Effector CD8-positive, alpha-beta T cell (primary cell): Measurements from ENCODE around the gene M6PR.
"Not testable (repeated sequence)": the region's sequence is repeated elsewhere in the genome, so short reads cannot be mapped to it uniquely, and the experiment has no call there.

Experiments used
- DNase-seq: peaks from one replicate; lab custom pipeline; 2025; lab: John Stamatoyannopoulos, UW

The M6PR gene

GRCh38 chr12:8912914-8913313 lies 36.5 kb downstream of the M6PR start:
- no peak for DNase-seq

- DNase-seq: no peak
These were observed 37.7 kb downstream of the M6PR start for GRCh38 chr12:8911606-8912268.

DNA sequence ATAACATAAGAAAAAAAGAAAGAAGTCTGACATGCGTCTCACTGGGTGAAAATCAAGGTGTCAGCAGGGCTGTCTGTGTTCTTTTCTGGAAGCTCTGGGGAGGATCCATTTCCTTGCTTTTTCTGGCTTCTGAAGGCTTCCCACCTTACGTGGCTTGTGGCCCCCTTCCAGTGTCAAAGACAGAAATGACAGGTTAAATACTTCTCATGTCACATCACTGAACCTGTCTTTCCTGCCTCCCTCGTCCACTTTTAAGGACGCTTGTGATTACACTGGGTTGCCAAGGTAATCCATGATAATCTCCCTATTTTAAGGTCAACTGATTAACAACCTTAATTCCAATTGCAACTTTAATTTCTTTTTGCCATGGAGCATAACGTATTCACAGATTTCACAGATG lies 39.7 kb downstream of the M6PR start:
- no peak for DNase-seq

DNA sequence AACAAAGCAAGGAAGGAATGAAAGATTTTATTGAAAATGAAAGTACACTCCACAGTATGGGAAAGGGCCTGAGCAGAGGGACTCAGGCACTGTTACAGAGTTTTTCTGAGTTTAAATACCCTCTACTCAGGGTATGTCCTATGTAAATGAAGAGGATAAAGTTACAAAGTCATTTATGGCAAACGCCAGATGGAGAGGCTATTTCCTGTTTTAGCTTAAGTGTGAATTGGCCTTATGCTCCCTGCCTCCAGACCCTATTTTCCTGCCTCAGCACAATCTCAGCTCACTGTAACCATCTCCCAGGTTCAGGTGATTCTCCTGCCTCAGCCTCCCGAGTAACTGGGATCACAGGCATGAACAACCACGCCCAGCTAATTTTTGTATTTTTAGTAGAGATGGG lies 41.9 kb downstream of the M6PR start:
- no peak for DNase-seq

DNA sequence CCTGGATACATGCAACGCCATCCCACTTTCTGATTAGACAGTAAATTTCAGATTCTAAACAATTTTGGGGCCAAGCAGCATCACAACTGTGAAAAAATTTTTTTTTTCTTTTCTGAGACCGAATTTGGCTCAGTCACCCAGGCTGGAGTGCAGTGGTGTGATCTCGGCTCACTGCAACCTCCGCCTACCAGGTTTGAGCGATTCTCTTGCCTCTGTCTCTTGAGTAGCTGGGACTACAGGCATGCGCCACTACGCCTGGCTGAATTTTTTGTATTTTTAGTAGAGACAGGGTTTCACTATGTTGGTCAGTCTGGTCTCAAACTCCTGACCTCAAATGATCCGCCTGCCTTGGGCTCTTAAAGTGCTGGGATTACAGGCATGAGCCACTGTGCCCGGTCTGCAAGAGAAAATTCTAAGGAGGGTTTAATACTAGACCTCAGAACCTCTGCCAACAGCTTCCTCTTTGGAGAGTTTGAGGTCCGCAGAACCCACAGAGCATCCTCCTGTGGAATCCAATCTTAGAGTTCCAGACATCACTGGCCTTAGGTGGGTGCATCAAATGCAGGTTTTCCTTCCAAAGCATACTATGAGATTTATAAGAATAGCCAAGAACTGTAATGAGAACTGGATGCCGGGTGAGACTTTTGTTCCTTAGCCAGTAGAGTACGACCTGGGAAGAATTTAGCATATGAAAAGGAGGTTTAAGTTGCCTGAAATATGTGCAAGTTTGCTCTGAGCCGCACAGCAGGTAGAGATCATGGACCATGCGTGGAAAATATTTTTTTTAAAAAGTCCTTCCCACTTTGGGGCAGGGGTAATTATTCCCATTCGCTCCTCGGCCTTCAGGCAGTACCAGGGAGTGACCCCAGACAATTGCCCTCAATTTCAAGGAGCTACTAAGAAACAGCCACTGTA lies 42.9 kb downstream of the M6PR start:
- DNase-seq: no peak

DNA sequence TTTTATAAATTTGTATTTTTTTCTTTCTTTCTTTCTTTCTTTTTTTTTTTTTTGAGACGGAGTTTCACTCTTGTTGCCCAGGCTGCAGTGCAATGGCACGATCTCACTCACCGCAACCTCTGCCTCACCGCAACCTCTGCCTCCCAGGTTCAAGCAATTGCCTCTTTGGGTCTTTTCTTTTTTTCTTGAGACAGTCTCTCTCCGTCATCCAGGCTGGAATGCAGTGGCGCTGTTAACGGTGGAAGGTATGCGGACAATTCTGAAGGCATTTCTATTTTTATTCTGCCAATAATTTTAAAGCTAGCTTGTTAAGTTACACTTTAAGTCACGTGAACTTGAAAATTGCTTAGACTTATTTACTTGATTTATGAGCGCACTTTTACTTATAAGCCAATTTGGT lies 43.9 kb downstream of the M6PR start:
- DNase-seq: no peak

DNA sequence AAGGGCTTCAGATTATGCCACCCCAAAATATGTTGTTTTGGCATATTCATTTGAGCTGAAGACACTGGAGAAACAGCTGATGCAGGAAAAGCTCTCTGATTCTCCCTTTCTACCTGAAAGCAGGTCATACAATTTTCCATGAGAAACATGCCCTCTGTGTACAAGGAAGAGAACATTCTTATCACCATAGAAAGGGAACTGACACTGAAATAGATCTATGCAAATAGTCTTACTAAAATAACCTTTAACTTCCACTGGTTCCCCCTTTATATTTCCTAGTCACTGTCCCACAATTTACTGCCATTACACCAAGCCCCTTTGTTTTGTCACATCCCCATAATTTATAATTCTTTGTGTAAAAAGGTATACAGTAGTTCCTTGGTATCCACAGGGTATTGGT lies 44.8 kb downstream of the M6PR start:
- DNase-seq: no peak

- DNase-seq: no peak
These were observed 45.8 kb downstream of the M6PR start for GRCh38 chr12:8903646-8904045.

DNA sequence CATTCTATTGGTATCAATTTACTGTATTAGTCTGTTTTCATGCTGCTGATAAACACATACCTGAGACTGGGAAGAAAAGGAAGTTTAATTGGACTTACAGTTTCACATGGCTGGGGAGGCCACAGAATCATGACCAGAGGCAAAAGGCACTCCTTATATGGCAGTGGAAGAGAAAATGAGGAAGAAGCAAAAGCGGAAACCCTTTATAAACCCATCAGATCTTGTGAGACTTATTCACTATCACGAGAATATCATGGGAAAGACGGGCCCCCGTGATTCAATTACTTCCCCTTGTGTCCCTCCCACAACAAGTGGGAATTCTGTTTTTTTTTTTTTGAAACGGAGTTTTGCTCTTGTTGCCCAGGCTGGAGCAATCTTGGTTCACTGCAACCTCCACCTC lies 46.7 kb downstream of the M6PR start:
- not testable (repeated sequence) for DNase-seq

- DNase-seq: no peak
These were observed 49.6 kb downstream of the M6PR start for GRCh38 chr12:8899830-8900229.

DNA sequence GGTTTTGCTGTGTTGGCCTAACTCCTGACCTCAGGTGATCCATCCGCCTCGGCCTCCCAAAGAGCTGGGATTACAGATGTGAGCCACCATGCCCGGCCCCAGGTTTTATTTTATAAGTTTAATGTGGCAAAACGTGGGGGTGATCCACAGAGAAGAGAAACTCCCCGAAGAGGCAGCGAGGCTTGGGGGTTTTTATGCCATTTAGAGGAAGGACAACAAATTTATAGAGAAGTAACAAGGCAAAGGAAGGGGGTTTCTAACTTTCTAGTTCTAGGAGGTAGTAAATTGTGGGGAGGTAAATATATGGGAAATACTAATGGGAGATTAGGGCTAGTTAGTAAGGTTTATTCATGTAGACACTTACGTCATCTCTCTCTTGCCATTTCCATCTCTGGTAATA lies 52.4 kb downstream of the M6PR start:
- DNase-seq: no peak

DNA sequence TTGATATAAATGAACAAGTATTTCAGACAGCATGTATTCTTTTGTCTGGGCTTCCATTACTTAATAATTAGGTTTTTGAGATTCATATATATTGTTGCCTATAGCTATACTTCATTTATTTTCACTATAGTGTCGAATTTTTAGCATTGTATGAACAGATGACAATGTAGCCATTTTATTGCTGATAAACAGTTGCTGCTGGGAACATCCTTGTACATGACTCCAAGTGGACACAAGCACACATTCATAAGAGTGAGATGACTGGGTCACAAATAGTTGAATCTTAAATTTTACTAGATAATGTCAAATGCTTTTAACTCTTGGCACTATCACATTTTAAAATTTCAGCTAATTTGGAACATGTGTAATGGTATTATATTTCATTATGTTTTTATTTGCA lies 54.5 kb downstream of the M6PR start:
- DNase-seq: no peak

GRCh38 chr12:8894378-8894777 lies 55.1 kb downstream of the M6PR start:
- no peak for DNase-seq

- DNase-seq: no peak
These were observed 57.5 kb downstream of the M6PR start for GRCh38 chr12:8891976-8892375.
